ENCODE data around the gene MAPKAP1. TPM values are rescaled to one million over a fixed set of nuclear protein-coding genes. Genes with fewer than 3 reads are reported as not detected.

Gene MAPKAP1
- total RNA-seq, 1 donor from 2014 or later = 63.4 TPM

DNA sequence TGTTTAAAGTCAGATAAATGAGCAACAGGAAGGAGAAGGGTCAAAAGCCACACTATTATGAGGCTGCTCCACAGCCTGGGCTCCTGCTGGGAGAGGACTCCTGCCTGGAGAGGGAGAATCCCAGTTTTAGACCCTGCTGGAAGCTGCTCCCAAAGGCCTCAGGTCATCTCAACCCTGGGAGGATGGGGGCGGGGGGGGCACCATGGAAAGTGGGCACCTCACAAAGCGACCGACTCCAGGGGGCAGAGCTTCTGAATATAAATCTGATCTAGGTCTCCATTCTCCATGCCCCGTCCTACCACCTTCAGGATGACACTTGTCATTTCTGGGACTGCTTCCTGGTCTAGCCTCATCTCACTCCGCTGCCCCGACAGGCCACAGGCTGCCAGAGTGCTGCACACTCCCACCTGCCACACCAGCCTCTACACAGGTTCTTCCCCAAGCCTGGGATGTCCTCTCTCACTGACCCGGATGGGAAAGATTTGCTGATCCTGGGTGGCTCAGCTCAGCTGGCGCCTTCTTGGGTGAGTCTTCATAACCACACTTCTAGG, 262.0 kb downstream of the MAPKAP1 start:
- H3K4me1 Mint-ChIP-seq = peaks cover 39% of the 10 kb centered on the region
- DNase-seq (ENCODE audit: low read depth, low spot score) = no peak
- no peaks in the 10 kb centered on the region for H3K9me3 Mint-ChIP-seq
- TF ChIP-seq, protein P1, sequence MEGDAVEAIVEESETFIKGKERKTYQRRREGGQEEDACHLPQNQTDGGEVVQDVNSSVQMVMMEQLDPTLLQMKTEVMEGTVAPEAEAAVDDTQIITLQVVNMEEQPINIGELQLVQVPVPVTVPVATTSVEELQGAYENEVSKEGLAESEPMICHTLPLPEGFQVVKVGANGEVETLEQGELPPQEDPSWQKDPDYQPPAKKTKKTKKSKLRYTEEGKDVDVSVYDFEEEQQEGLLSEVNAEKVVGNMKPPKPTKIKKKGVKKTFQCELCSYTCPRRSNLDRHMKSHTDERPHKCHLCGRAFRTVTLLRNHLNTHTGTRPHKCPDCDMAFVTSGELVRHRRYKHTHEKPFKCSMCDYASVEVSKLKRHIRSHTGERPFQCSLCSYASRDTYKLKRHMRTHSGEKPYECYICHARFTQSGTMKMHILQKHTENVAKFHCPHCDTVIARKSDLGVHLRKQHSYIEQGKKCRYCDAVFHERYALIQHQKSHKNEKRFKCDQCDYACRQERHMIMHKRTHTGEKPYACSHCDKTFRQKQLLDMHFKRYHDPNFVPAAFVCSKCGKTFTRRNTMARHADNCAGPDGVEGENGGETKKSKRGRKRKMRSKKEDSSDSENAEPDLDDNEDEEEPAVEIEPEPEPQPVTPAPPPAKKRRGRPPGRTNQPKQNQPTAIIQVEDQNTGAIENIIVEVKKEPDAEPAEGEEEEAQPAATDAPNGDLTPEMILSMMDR (conservative IDR thresholded peaks at IDR 0.05) = no peak
- H3K27me3 Mint-ChIP-seq (ENCODE audit: low read depth) = no peaks in the 10 kb centered on the region
- H3K36me3 Mint-ChIP-seq (ENCODE audit: low read depth) = peaks cover 2% of the 10 kb centered on the region
- H3K4me3 Mint-ChIP-seq = no peak overlapping the region
- peak overlapping the region; percentile 60 for H3K27ac Mint-ChIP-seq (ENCODE audit: unreplicated experiment)

DNA sequence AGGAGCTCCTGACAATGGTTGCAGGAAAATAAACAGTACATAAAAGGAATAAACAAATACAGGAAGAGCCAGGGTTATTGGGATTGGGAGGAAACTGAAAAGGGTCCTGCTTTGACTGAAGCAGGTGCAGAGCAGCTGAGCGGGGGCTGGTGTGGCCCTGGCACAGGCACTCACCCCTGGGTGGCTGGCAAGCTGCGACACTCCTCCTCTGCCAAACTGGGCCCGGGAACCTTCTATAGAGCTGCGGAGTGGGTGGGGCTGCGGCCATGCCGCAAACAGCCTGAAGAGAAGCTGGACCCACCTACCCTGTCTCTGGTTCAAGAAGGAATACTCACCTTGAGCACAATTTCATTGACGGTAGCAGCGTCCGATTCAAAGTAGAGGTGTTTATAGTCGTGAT, 262.8 kb downstream of the MAPKAP1 start:
- TF ChIP-seq, protein P1 (conservative IDR thresholded peaks at IDR 0.05) = no peak
- peak overlapping the region; percentile 60 for H3K27ac Mint-ChIP-seq (ENCODE audit: unreplicated experiment)
- H3K4me1 Mint-ChIP-seq = peaks cover 39% of the 10 kb centered on the region
- H3K36me3 Mint-ChIP-seq (ENCODE audit: low read depth) = peaks cover 2% of the 10 kb centered on the region
- no peaks in the 10 kb centered on the region for H3K9me3 Mint-ChIP-seq
- no peaks in the 10 kb centered on the region for H3K27me3 Mint-ChIP-seq (ENCODE audit: low read depth)
- DNase-seq (ENCODE audit: low read depth, low spot score) = no peak
- no peak overlapping the region for H3K4me3 Mint-ChIP-seq

DNA sequence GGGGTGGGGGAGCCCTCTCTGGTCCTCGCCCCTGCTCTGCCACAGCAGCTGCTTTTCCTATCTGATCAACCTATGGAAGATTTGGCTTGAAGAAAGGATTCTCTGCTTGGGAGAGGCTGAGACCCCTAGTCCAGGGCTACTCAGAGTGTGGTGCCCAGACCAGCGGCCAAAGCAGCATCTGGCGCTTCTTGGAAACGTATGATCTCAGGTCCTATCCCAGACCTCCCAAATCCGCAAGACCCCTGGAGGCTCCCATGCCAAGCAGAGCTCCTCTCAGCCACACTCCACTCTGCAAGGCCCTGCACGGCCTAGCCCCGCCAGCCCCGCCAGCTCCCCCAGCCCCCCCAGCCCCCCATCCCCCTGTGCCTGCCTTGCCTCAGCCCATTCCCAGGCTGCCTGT, 263.6 kb downstream of the MAPKAP1 start:
- Mint-ChIP-seq H3K4me3 (no peak overlapping the region), H3K4me1 (peaks cover 39% of the 10 kb centered on the region), H3K27me3 (ENCODE audit: low read depth) (no peaks in the 10 kb centered on the region), H3K9me3 (no peaks in the 10 kb centered on the region), H3K27ac (ENCODE audit: unreplicated experiment) (no peak overlapping the region), H3K36me3 (ENCODE audit: low read depth) (peaks cover 2% of the 10 kb centered on the region)
- TF ChIP-seq, protein P1 (conservative IDR thresholded peaks at IDR 0.05) = no peak
- DNase-seq (ENCODE audit: low read depth, low spot score) = no peak

DNA sequence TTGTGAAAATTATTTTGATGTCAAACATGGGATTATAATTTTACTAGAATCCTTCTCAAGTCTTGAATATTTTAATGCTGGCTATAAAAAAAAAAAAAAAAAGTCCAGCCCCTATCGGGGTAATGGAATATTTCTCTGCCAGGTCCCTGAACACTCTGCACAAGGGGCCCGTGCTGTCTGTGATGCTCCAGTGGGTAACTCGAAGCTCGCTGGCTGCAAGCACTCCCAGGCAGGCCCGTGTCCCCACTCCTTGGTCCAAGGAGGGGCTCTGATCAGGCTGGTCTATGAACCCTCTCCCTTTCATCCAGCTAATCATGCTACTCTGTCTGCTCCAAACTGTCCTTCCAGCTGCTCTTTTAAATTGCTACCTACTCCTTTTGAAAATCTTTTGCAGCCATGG, 264.6 kb downstream of the MAPKAP1 start:
- Mint-ChIP-seq H3K27me3 (ENCODE audit: low read depth) (no peaks in the 10 kb centered on the region), H3K4me3 (no peak overlapping the region), H3K36me3 (ENCODE audit: low read depth) (peaks cover 2% of the 10 kb centered on the region), H3K27ac (ENCODE audit: unreplicated experiment) (no peak overlapping the region), H3K9me3 (no peaks in the 10 kb centered on the region), H3K4me1 (peaks cover 33% of the 10 kb centered on the region)
- no peak for DNase-seq (ENCODE audit: low read depth, low spot score)
- TF ChIP-seq, protein P1 (conservative IDR thresholded peaks at IDR 0.05) = no peak

DNA sequence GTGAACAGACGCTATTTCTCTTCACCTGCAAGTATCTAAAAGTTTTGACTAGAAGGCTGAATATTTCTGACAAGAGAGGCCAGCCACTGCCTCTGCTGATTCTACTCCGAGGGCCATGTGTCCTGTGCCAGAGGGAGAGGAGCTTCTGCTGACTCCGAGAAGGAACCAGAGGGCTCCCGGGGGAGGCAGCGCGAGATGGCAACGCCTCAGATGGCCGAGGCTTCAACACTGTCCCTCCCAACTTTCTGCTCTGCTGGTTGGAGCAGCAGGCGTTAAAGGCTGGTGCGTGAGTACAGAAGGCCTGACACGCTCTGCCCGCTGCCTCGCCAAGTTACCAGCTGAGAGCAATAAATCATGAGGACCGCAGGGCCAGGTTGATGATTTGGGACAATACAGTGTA, 266.6 kb downstream of the MAPKAP1 start:
- Mint-ChIP-seq H3K36me3 (ENCODE audit: low read depth) (peaks cover 2% of the 10 kb centered on the region), H3K9me3 (no peaks in the 10 kb centered on the region), H3K4me3 (no peak overlapping the region), H3K27me3 (ENCODE audit: low read depth) (no peaks in the 10 kb centered on the region), H3K27ac (ENCODE audit: unreplicated experiment) (no peak overlapping the region), H3K4me1 (peaks cover 20% of the 10 kb centered on the region)
- DNase-seq (ENCODE audit: low read depth, low spot score) = no peak
- TF ChIP-seq, protein P1 (conservative IDR thresholded peaks at IDR 0.05) = no peak

Measured in neural crest cell (in vitro differentiated cells).